Measurements from ENCODE around the gene B3GALT5. TPM values are rescaled to one million over a fixed set of nuclear protein-coding genes. Genes with fewer than 3 reads are reported as not detected.

The B3GALT5 gene
- total and polyA plus RNA-seq, 2 donors (not counting 1 experiment from before 2014, with no cell fraction given) = not detected

GRCh38 chr21:39567180-39567972, 45.4 kb upstream of the B3GALT5 start:
- H3K4me2 ChIP-seq (replicated peaks; ENCODE audit: low read depth, low read length, poor library complexity, severe bottlenecking) = no peak overlapping the region
- peaks cover 0 to under 1% (median 0%) of the 10 kb centered on the region in 4 experiments for H3K27me3 ChIP-seq (replicated peaks in 1 of 4; ENCODE audit: control extremely low read depth in 1 of 4, control insufficient read depth in 3 of 4, insufficient read depth in 4 of 4, low read length in 3 of 4)
- no peak overlapping the region for H3K27ac ChIP-seq (ENCODE audit: low read length in 2 of 2)
- intact Hi-C loops (cut with micrococcal nuclease) = no loop called here
- DNase-seq (no peak), ATAC-seq (ENCODE audit: low read depth) (no peak)
- 85% methylated on average over 18 of the region's 18 CpGs for WGBS (ENCODE audit: insufficient coverage)
- H3K4me3 Mint-ChIP-seq = no peak overlapping the region
- H3K9me3 Mint-ChIP-seq (ENCODE audit: insufficient read depth) = no peaks in the 10 kb centered on the region
- no peak overlapping the region for H2AFZ ChIP-seq (ENCODE audit: insufficient read depth, low read depth, low read length, poor library complexity, severe bottlenecking)
- no peaks in the 10 kb centered on the region for H3K36me3 ChIP-seq (replicated peaks in 1 of 2; ENCODE audit: control extremely low read depth in 1 of 2, control insufficient read depth in 1 of 2, extremely low read depth in 1 of 2, insufficient read depth in 2 of 2, low read length in 1 of 2)
- no peaks in the 10 kb centered on the region for H4K20me1 ChIP-seq (ENCODE audit: control insufficient read depth, insufficient read depth, low read length, poor library complexity, severe bottlenecking)
- H3K9me3 ChIP-seq (ENCODE audit: control extremely low read depth in 1 of 3, control insufficient read depth in 2 of 3, insufficient read depth in 1 of 3, low read length in 2 of 3) = no peaks in the 10 kb centered on the region
- CTCF ChIA-PET = no interaction called here
- H3K4me1 Mint-ChIP-seq = no peaks in the 10 kb centered on the region
- no peak overlapping the region for H3K27ac Mint-ChIP-seq
- no peak overlapping the region for H3K4me3 ChIP-seq (ENCODE audit: control extremely low read depth in 1 of 5, extremely low read depth in 1 of 5, insufficient read depth in 1 of 5, low read depth in 2 of 5, low read length in 4 of 5)
- POLR2A ChIA-PET = no interaction called here
- H3K4me1 ChIP-seq (ENCODE audit: control insufficient read depth in 2 of 2, insufficient read depth in 2 of 2, low read length in 2 of 2) = no peaks in the 10 kb centered on the region
- H3K9ac ChIP-seq (ENCODE audit: low read length) = no peak overlapping the region
- TF ChIP-seq EZH2 (IDR thresholded peaks at IDR 0.05; ENCODE audit: borderline replicate concordance, insufficient read depth, low read depth, low read length, poor library complexity, severe bottlenecking) = no peak
- no peak for TF ChIP-seq CTCF (IDR thresholded peaks at IDR 0.05)
- no peaks in the 10 kb centered on the region for H3K79me2 ChIP-seq (ENCODE audit: control insufficient read depth, insufficient read depth, low read length)
- no peaks in the 10 kb centered on the region for H3K27me3 Mint-ChIP-seq

- intact Hi-C loops (cut with micrococcal nuclease) = no loop called here
- 74% methylated on average over 7 of the region's 8 CpGs for WGBS (ENCODE audit: insufficient coverage)
- Mint-ChIP-seq H3K4me1 (no peaks in the 10 kb centered on the region), H3K9me3 (ENCODE audit: insufficient read depth) (no peaks in the 10 kb centered on the region), H3K27me3 (peaks cover 5% of the 10 kb centered on the region), H3K4me3 (no peak overlapping the region), H3K27ac (no peak overlapping the region)
- TF ChIP-seq EZH2 (IDR thresholded peaks at IDR 0.05; ENCODE audit: borderline replicate concordance, insufficient read depth, low read depth, low read length, poor library complexity, severe bottlenecking) (no peak), CTCF (IDR thresholded peaks at IDR 0.05) (no peak)
- no peaks in the 10 kb centered on the region for H3K36me3 ChIP-seq (replicated peaks in 1 of 2; ENCODE audit: control extremely low read depth in 1 of 2, control insufficient read depth in 1 of 2, extremely low read depth in 1 of 2, insufficient read depth in 2 of 2, low read length in 1 of 2)
- DNase-seq = no peak
- ChIA-PET CTCF (no interaction called here), POLR2A (no interaction called here)
- no peak overlapping the region for H2AFZ ChIP-seq (ENCODE audit: insufficient read depth, low read depth, low read length, poor library complexity, severe bottlenecking)
- no peak overlapping the region for H3K4me3 ChIP-seq (ENCODE audit: control extremely low read depth in 1 of 5, extremely low read depth in 1 of 5, insufficient read depth in 1 of 5, low read depth in 2 of 5, low read length in 4 of 5)
- peaks cover 0 to 4% (median 0%) of the 10 kb centered on the region in 4 experiments for H3K27me3 ChIP-seq (replicated peaks in 1 of 4; ENCODE audit: control extremely low read depth in 1 of 4, control insufficient read depth in 3 of 4, insufficient read depth in 4 of 4, low read length in 3 of 4)
- no peaks in the 10 kb centered on the region for H3K79me2 ChIP-seq (ENCODE audit: control insufficient read depth, insufficient read depth, low read length)
- H3K4me2 ChIP-seq (replicated peaks; ENCODE audit: low read depth, low read length, poor library complexity, severe bottlenecking) = no peak overlapping the region
- H3K9ac ChIP-seq (ENCODE audit: low read length) = no peak overlapping the region
- H3K9me3 ChIP-seq (ENCODE audit: control extremely low read depth in 1 of 3, control insufficient read depth in 2 of 3, insufficient read depth in 1 of 3, low read length in 2 of 3) = no peaks in the 10 kb centered on the region
- H3K4me1 ChIP-seq (ENCODE audit: control insufficient read depth in 2 of 2, insufficient read depth in 2 of 2, low read length in 2 of 2) = no peaks in the 10 kb centered on the region
- no peak overlapping the region for H3K27ac ChIP-seq (ENCODE audit: low read length in 2 of 2)
- H4K20me1 ChIP-seq (ENCODE audit: control insufficient read depth, insufficient read depth, low read length, poor library complexity, severe bottlenecking) = no peaks in the 10 kb centered on the region
- no peak for ATAC-seq (ENCODE audit: low read depth)
Measured at GRCh38 chr21:39568361-39568760, 44.4 kb upstream of the B3GALT5 start.

Data from B cell (primary cell).